Astrocyte of the spinal cord (primary cell): ENCODE data around the gene DCTPP1.
"Not testable (repeated sequence)": the region's sequence is repeated elsewhere in the genome, so short reads cannot be mapped to it uniquely, and the experiment has no call there.

Experiments used
- DNase-seq: peaks from one replicate; pipeline ENCODE4 v3.0.0; 2011; ENCODE audit warnings: low read depth, low spot score
- H3K4me3 ChIP-seq: 2 replicates; pipeline ENCODE4 v1.5.1; 2011; ENCODE audit warnings: low read depth, mild to moderate bottlenecking, low read length, moderate library complexity
- CTCF ChIP-seq: IDR thresholded peaks from 2 replicates; pipeline ENCODE4 v1.5.1; 2012; ENCODE audit warnings: low read depth, mild to moderate bottlenecking, low read length, inconsistent platforms
- in situ Hi-C: cut with HindIII; loops from 2 replicates; pipeline ENCODE4 v1.10.0; 2017; ENCODE audit warnings: low sequenced_read_pairs

DCTPP1 gene

GRCh38 chr16:30473231-30474073 is 43.6 kb upstream of the DCTPP1 start:
- TF ChIP-seq CTCF, result no peak
- no peak for DNase-seq
- in situ Hi-C loops, result no loop called here
- no peak overlapping the region for H3K4me3 ChIP-seq

GRCh38 chr16:30472328-30472942 is 42.6 kb upstream of the DCTPP1 start, which contains the start of gene ITGAL:
Gene ITGAL (plus strand): TSS chr16:30472742. CDS start chr16:30472838, 96 bp downstream.
- no peak for TF ChIP-seq CTCF
- in situ Hi-C loops, result no loop called here
- DNase-seq, result no peak
- no peak within 1 kb of the TSS for H3K4me3 ChIP-seq

GRCh38 chr16:30470632-30470995 is 40.8 kb upstream of the DCTPP1 start:
- no peak overlapping the region for H3K4me3 ChIP-seq
- no peak for DNase-seq
- in situ Hi-C loops, result no loop called here
- TF ChIP-seq CTCF, result no peak

- in situ Hi-C loops, result no loop called here
- no peak overlapping the region for H3K4me3 ChIP-seq
- TF ChIP-seq CTCF, result no peak
- no peak for DNase-seq
These were observed 40.3 kb upstream of the DCTPP1 start for GRCh38 chr16:30470170-30470512.

- H3K4me3 ChIP-seq, result no peak overlapping the region
- in situ Hi-C loops, result no loop called here
- TF ChIP-seq CTCF, result no peak
- no peak for DNase-seq
These were observed 34.2 kb upstream of the DCTPP1 start for GRCh38 chr16:30464078-30464477.

DNA sequence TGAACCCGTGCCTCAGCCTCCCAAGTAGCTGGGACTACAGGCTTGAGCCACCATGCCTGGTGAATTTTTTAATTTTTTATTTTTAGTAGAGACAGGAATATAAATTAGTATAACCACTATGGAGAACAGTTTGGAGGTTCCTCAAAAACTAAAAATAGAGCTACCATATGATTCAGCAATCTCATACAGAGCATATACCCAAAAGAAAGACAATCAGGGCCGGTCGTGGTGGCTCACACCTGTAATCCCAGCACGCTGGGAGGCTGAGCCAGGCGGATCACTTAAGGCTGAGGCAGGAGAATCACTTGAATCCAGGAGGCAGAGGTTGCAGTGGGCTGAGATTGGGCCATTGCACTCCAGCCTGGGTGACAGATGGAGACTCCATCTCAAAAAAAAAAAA is 31.6 kb upstream of the DCTPP1 start:
- in situ Hi-C loops, H3K4me3 ChIP-seq: not testable (repeated sequence)

GRCh38 chr16:30459456-30459855 is 29.6 kb upstream of the DCTPP1 start:
- in situ Hi-C loops, result no loop called here
- no peak for TF ChIP-seq CTCF
- no peak for DNase-seq
- H3K4me3 ChIP-seq, result no peak overlapping the region

More for the DNA sequence above, 31.6 kb upstream of the DCTPP1 start:
- DNase-seq, result not testable (repeated sequence)
